ENCODE results near the gene COPS8.

COPS8 gene

DNA sequence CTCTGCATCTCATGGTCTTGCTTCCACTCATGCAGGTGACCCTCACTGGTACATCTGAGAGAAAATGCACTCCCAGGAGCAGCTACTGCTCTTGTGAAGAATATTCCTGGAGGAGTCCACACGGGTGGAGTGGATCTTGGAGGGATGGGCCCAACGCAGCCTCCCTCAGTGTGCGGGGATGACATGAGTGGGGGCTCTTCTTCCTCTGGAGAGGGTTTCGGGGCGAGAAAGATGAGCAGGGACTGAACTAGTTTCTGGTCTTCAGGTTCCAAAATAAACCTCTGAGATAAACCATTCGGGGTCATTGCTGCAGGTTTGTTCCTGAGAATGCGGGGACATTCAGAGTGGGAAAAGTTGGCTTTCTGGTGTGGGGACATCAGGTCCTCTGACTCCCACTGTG, 39.1 kb downstream of the COPS8 start:
- H3K4me1 ChIP-seq (ENCODE audit: control insufficient read depth, insufficient read depth, low read length), result peaks cover 2% of the 10 kb centered on the region; the same call in 1 of the 2 replicates
- H3K4me3 ChIP-seq (ENCODE audit: low read depth, low read length), result no peak overlapping the region
- no peak for TF ChIP-seq ZNF266 (tag by site-specific recombination; IDR thresholded peaks at IDR 0.05; ENCODE audit: low read depth)
- no peak for TF ChIP-seq REPIN1 (tag by site-specific recombination; IDR thresholded peaks at IDR 0.05; ENCODE audit: low read depth)
- no peak for TF ChIP-seq ZNF138 (tag by site-specific recombination; IDR thresholded peaks at IDR 0.05; ENCODE audit: borderline replicate concordance)
- TF ChIP-seq ZNF404 (tag by site-specific recombination; IDR thresholded peaks at IDR 0.05), result no peak
- no peak for TF ChIP-seq ZNF529 (tag by site-specific recombination; IDR thresholded peaks at IDR 0.05; ENCODE audit: insufficient replicate concordance)
- TF ChIP-seq KLF1 (tag by site-specific recombination; IDR thresholded peaks at IDR 0.05), result no peak
- TF ChIP-seq ZFP3 (tag by site-specific recombination; IDR thresholded peaks at IDR 0.05; ENCODE audit: low read depth), result no peak
- no peak for TF ChIP-seq ZNF692 (tag by site-specific recombination; IDR thresholded peaks at IDR 0.05)
- no peak for TF ChIP-seq ZNF202 (tag by site-specific recombination; IDR thresholded peaks at IDR 0.05; ENCODE audit: borderline replicate concordance)
- no peak for TF ChIP-seq GLI4 (tag by site-specific recombination; IDR thresholded peaks at IDR 0.05)
- TF ChIP-seq ZNF580 (tag by site-specific recombination; IDR thresholded peaks at IDR 0.05), result no peak
- no peak for TF ChIP-seq ZEB2 (tag by site-specific recombination; IDR thresholded peaks at IDR 0.05)
- TF ChIP-seq, protein P1, sequence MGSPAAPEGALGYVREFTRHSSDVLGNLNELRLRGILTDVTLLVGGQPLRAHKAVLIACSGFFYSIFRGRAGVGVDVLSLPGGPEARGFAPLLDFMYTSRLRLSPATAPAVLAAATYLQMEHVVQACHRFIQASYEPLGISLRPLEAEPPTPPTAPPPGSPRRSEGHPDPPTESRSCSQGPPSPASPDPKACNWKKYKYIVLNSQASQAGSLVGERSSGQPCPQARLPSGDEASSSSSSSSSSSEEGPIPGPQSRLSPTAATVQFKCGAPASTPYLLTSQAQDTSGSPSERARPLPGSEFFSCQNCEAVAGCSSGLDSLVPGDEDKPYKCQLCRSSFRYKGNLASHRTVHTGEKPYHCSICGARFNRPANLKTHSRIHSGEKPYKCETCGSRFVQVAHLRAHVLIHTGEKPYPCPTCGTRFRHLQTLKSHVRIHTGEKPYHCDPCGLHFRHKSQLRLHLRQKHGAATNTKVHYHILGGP (tag by site-specific recombination; IDR thresholded peaks at IDR 0.05), result no peak
- TF ChIP-seq, protein P2, sequence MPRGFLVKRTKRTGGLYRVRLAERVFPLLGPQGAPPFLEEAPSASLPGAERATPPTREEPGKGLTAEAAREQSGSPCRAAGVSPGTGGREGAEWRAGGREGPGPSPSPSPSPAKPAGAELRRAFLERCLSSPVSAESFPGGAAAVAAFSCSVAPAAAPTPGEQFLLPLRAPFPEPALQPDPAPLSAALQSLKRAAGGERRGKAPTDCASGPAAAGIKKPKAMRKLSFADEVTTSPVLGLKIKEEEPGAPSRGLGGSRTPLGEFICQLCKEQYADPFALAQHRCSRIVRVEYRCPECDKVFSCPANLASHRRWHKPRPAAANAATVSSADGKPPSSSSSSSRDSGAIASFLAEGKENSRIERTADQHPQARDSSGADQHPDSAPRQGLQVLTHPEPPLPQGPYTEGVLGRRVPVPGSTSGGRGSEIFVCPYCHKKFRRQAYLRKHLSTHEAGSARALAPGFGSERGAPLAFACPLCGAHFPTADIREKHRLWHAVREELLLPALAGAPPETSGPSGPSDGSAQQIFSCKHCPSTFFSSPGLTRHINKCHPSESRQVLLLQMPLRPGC (tag by site-specific recombination; IDR thresholded peaks at IDR 0.05), result no peak
- no peak for TF ChIP-seq ZNF701 (tag by site-specific recombination; IDR thresholded peaks at IDR 0.05)
- no peak for TF ChIP-seq SP7 (tag by site-specific recombination; IDR thresholded peaks at IDR 0.05)
- no peak for TF ChIP-seq ZNF548 (tag by site-specific recombination; IDR thresholded peaks at IDR 0.05)
- no peak for TF ChIP-seq ZSCAN23 (tag by site-specific recombination; IDR thresholded peaks at IDR 0.05)
- no peak for TF ChIP-seq ZNF391 (tag by site-specific recombination; IDR thresholded peaks at IDR 0.05; ENCODE audit: borderline replicate concordance, low read depth)
- no peak for TF ChIP-seq SCRT2 (tag by site-specific recombination; IDR thresholded peaks at IDR 0.05)
- POLR2A ChIA-PET, result no interaction called here
- CTCF ChIA-PET, result interaction anchor here (1.5 kb wide), 1 partner anchor 9 kb away, joined by 4 read pairs; no protein-coding TSS in a partner anchor
- H3K27ac ChIP-seq (ENCODE audit: extremely low read depth, low read depth, low read length), result no peak overlapping the region
- H3K36me3 ChIP-seq (ENCODE audit: control insufficient read depth in 2 of 2, insufficient read depth in 1 of 2, low read length in 2 of 2), result no peaks in the 10 kb centered on the region
- no peaks in the 10 kb centered on the region for H3K9me3 ChIP-seq (ENCODE audit: control insufficient read depth, insufficient read depth, low read depth, low read length)

- Histone ChIP-seq H3K27ac (ENCODE audit: extremely low read depth, low read depth, low read length) (no peak overlapping the region), H3K9me3 (ENCODE audit: control insufficient read depth, insufficient read depth, low read depth, low read length) (no peaks in the 10 kb centered on the region), H3K4me1 (ENCODE audit: control insufficient read depth, insufficient read depth, low read length) (peaks cover 2% of the 10 kb centered on the region; the same call in 1 of the 2 replicates), H3K36me3 (ENCODE audit: control insufficient read depth in 2 of 2, insufficient read depth in 1 of 2, low read length in 2 of 2) (no peaks in the 10 kb centered on the region), H3K4me3 (ENCODE audit: low read depth, low read length) (no peak overlapping the region)
- no peak for TF ChIP-seq TSHZ1 (tag by site-specific recombination; IDR thresholded peaks at IDR 0.05; ENCODE audit: borderline replicate concordance)
- TF ChIP-seq ZNF23 (tag by site-specific recombination; IDR thresholded peaks at IDR 0.05; ENCODE audit: borderline replicate concordance), result no peak
- no peak for TF ChIP-seq MYNN (tag by site-specific recombination; IDR thresholded peaks at IDR 0.05; ENCODE audit: borderline replicate concordance)
- TF ChIP-seq EGR2 (tag by site-specific recombination; IDR thresholded peaks at IDR 0.05; ENCODE audit: low read depth), result no peak
- no peak for TF ChIP-seq SP3 (tag by site-specific recombination; IDR thresholded peaks at IDR 0.05)
- TF ChIP-seq ZNF514 (tag by site-specific recombination; IDR thresholded peaks at IDR 0.05), result no peak
- no peak for TF ChIP-seq ZBTB8A (tag by site-specific recombination; IDR thresholded peaks at IDR 0.05)
- TF ChIP-seq ZNF580 (tag by site-specific recombination; IDR thresholded peaks at IDR 0.05), result no peak
- TF ChIP-seq ZNF433 (tag by site-specific recombination; IDR thresholded peaks at IDR 0.05; ENCODE audit: low read depth), result no peak
- CTCF ChIA-PET, result interaction anchor here (0.7 kb wide), 1 partner anchor 386 kb away, joined by 4 read pairs; no protein-coding TSS in a partner anchor
- POLR2A ChIA-PET, result interaction anchor here (1.2 kb wide), 1 partner anchor 40 kb away, joined by 3 read pairs; the partner anchor contains the start of gene COPS8
Observed at GRCh38 chr2:237125967-237126366, 40.3 kb downstream of the COPS8 start.
